Upper lobe of left lung (tissue), 6 donors: ENCODE data around the gene KRTAP4-12. TPM values are rescaled to one million over a fixed set of nuclear protein-coding genes. Genes with fewer than 3 reads are reported as not detected.
"Not testable (repeated sequence)": the region's sequence is repeated elsewhere in the genome, so short reads cannot be mapped to it uniquely, and the experiment has no call there.

Experiments used
- ATAC-seq, 2 donors: fragments of 200-7000 bp; cut with Tn5 transposase; one replicate each; pipeline ENCODE4 v1.9.1; 2022; ENCODE audit warnings: mild to moderate bottlenecking in 2 of 2, moderate library complexity in 2 of 2; ENCODE audit not compliant: low FRiP score in 2 of 2
- DNase-seq, 2 donors: peaks; one replicate each; pipeline ENCODE4 v3.0.0-alpha.2; 2019 to 2020
- H3K27ac ChIP-seq, 4 donors: fragments of 200-600 bp; sonication (generic); one replicate each; pipeline ENCODE4 v1.5.1; 2016 to 2019
- H3K27me3 ChIP-seq, 4 donors: fragments of 200-600 bp; sonication (generic); one replicate each; pipeline ENCODE4 v1.5.1; 2017 to 2019
- H3K36me3 ChIP-seq, 4 donors: fragments of 200-600 bp; sonication (generic); one replicate each; pipeline ENCODE4 v1.5.1; 2016 to 2019
- H3K4me1 ChIP-seq, 4 donors: fragments of 200-600 bp; sonication (generic); one replicate each; pipeline ENCODE4 v1.5.1; 2018 to 2019
- H3K4me3 ChIP-seq, 4 donors: fragments of 200-600 bp; sonication (generic); one replicate each; pipeline ENCODE4 v1.5.1; 2017 to 2019; ENCODE audit warnings: mild to moderate bottlenecking in 2 of 4, moderate library complexity in 1 of 4
- H3K9me3 ChIP-seq, 4 donors: fragments of 200-600 bp; sonication (generic); one replicate each; pipeline ENCODE4 v1.5.1; 2018 to 2019
- EP300 ChIP-seq, 4 donors: sonication (generic); formaldehyde crosslinking; IDR thresholded peaks; one replicate each; pipeline ENCODE4 v1.5.1; 2017; ENCODE audit warnings: antibody characterized with exemption in 4 of 4, control low read depth in 2 of 4
- POLR2A ChIP-seq, 4 donors: fragments of 450-650 bp; IDR thresholded peaks; one replicate each; pipeline ENCODE4 v1.5.1; 2016 to 2017; ENCODE audit warnings: antibody characterized with exemption in 4 of 4, mild to moderate bottlenecking in 2 of 4
- POLR2AphosphoS5 ChIP-seq, 2 donors: sonication (generic); formaldehyde crosslinking; IDR thresholded peaks; one replicate each; pipeline ENCODE4 v1.5.1; 2017; ENCODE audit warnings: antibody characterized with exemption in 2 of 2
- WGBS, 2 donors: methylation state at CpG; one replicate each; pipeline ENCODE4 v1.1.5; 2017 to 2018; 5-methylcytosine and 5-hydroxymethylcytosine counted together
- total RNA-seq, 6 donors: library from RNA; depleted of rRNA in 4 of 6; stranded (reverse); fragments of >200 nt in 4 of 6; gene quantifications; one replicate each; pipeline versions ENCODE4 v1.1.0 to v1.2.1, GENCODE V29; 2016 to 2021
- TF ChIP-seq, protein P1 (sequence below), 6 experiments: fragments of 450-650 bp in 4 of 6; fragments of 200-600 bp in 2 of 6; sonication (generic) in 2 of 6; IDR thresholded peaks; one replicate each; pipeline ENCODE4 v1.5.1; 2016 to 2019; ENCODE audit warnings: antibody characterized with exemption in 6 of 6
- donor health status: DM: no; HTN: no; CAD: no; lungs with moderate emphysema.
- donor health status: DM: no; HTN: yes; CAD: no; lungs with severe emphysema.

Gene KRTAP4-12
- total RNA-seq, 6 donors from 2014 or later, result not detected

DNA sequence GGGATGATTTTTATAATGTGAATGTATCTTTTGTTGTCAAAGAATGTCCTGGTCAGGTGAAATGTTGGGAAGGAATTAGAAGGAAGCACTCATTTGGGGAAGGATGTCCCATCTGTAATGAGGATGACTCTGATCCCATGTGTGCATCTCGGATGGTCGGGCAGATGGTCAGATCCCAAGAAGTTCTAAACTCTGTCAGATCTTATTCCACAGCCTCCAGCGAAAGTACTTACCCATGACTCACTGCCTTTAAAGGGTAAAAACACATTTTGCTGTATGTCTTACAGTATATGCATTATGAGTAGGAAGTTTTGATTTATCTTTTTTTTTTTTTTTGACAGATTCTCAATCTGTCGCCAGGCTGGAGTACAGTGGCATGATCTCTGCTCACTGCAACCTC, 5.3 kb downstream of the KRTAP4-12 start:
- H3K9me3 ChIP-seq, result no peaks in the 10 kb centered on the region
- no peak for ATAC-seq
- 91 to 96% methylated on average over 4 of the region's 4 CpGs for WGBS, 2 donors

DNA sequence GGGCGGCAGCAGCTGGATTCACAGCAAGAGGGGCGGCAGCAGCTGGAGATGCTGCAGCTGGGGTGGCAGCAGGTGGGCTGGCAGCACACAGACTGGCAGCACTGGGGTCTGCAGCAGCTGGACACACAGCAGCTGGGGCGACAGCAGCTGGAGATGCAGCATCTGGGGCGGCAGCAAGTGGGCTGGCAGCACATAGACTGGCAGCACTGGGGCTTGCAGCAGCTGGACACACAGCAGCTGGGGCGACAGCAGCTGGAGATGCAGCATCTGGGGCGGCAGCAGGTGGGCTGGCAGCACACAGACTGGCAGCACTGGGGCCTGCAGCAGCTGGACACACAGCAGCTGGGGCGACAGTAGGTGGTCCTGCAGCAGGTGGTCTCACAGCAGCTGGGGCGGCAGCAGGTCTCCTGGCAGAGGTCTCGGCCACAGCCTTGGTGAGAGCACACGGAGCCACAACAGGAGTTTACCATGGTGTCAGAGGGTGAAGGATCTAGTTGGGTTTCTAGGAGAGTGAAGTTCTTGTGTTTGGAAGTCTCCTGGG, 6.1 kb downstream of the KRTAP4-12 start, which contains the start of gene KRTAP4-11:
Gene KRTAP4-11 (minus strand): TSS at position 528 of the 541 bp plus-strand sequence. CDS start 58 bp downstream, at position 470.
- not testable (repeated sequence) for H3K27me3 ChIP-seq, H3K4me3 ChIP-seq, H3K36me3 ChIP-seq, H3K27ac ChIP-seq, ATAC-seq, H3K4me1 ChIP-seq, H3K9me3 ChIP-seq
- peak in 1 of 2 donors; percentile 68 for DNase-seq
- WGBS, 2 donors, result 78 to 79% methylated on average over 10 of the region's 10 CpGs

More for the DNA sequence above, 5.3 kb downstream of the KRTAP4-12 start:
- no peak for TF ChIP-seq POLR2A (IDR thresholded peaks at IDR 0.05)
- TF ChIP-seq POLR2AphosphoS5 (IDR thresholded peaks at IDR 0.05), result no peak
- TF ChIP-seq, protein P1, sequence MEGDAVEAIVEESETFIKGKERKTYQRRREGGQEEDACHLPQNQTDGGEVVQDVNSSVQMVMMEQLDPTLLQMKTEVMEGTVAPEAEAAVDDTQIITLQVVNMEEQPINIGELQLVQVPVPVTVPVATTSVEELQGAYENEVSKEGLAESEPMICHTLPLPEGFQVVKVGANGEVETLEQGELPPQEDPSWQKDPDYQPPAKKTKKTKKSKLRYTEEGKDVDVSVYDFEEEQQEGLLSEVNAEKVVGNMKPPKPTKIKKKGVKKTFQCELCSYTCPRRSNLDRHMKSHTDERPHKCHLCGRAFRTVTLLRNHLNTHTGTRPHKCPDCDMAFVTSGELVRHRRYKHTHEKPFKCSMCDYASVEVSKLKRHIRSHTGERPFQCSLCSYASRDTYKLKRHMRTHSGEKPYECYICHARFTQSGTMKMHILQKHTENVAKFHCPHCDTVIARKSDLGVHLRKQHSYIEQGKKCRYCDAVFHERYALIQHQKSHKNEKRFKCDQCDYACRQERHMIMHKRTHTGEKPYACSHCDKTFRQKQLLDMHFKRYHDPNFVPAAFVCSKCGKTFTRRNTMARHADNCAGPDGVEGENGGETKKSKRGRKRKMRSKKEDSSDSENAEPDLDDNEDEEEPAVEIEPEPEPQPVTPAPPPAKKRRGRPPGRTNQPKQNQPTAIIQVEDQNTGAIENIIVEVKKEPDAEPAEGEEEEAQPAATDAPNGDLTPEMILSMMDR (IDR thresholded peaks at IDR 0.05), result no peak
- TF ChIP-seq EP300 (IDR thresholded peaks at IDR 0.05), result no peak
- Histone ChIP-seq H3K4me1 (no peaks in the 10 kb centered on the region), H3K4me3 (no peak overlapping the region), H3K36me3 (no peaks in the 10 kb centered on the region), H3K27me3 (no peaks in the 10 kb centered on the region), H3K27ac (no peak overlapping the region)
- DNase-seq, result no peak

DNA sequence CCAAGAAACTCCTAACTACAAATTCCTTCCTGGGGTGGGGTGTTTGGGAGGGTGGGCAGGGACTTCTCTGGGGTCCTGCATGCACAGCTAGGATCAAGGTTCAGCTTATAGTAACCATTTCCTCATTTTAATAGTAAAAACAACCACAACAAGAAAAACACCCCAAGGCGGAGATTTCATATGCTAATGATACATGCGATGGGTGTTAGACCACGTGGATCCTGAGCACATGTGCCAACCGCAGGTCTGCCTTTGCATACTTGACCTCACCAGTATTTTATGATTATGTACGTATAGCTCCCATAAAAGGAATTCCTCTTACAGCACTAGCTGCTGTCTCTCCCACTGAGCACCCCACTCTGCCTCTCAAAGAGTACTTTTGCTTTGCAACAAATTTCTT, 7.7 kb downstream of the KRTAP4-12 start:
- no peak for DNase-seq
- no peak overlapping the region for H3K4me3 ChIP-seq
- H3K4me1 ChIP-seq, result no peaks in the 10 kb centered on the region
- WGBS, 2 donors, result 50 to 56% methylated on average over 5 of the region's 5 CpGs
- H3K27me3 ChIP-seq, result no peaks in the 10 kb centered on the region
- no peak overlapping the region for H3K27ac ChIP-seq
- H3K9me3 ChIP-seq, result no peaks in the 10 kb centered on the region
- ATAC-seq, result no peak
- H3K36me3 ChIP-seq, result no peaks in the 10 kb centered on the region
- TF ChIP-seq, protein P1 (IDR thresholded peaks at IDR 0.05), result no peak
- TF ChIP-seq POLR2A (IDR thresholded peaks at IDR 0.05) (no peak), POLR2AphosphoS5 (IDR thresholded peaks at IDR 0.05) (no peak), EP300 (IDR thresholded peaks at IDR 0.05) (no peak)

DNA sequence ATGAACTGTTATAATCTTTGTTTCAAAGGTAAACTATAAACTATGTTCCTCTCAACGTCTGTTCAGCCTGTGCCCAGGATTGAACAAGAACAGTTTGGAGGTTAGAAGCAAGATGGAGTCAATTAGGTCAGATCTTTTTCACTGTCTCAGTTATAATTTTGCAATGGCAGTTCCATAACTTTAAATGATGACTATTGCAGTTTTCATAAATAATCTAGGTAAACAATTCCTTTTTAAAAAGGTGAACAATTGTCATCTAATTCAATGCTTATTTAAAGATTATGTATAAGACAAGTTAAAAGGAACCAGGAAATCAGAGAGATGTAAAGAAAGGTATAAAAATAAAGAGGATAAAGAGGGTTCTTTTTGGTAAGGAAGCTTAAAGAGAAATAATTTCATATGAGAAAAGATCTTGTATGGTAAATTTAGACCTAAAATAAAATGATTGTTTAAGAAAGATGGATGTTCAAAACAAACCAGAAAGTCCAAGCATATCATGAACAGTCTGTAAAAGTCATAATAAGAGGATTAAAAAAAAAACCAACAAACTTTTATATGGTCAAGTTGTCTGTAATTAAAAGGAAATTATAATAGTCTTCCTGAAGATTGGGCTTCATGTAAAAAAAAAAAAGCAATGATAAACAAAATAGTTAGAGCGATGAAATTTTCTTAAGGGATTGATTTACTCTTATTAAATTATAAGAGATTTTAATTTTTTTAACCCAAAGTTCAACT, 12.7 kb downstream of the KRTAP4-12 start:
- Histone ChIP-seq H3K27ac (no peak overlapping the region), H3K27me3 (no peaks in the 10 kb centered on the region), H3K4me3 (no peak overlapping the region), H3K4me1 (no peaks in the 10 kb centered on the region), H3K36me3 (no peaks in the 10 kb centered on the region), H3K9me3 (no peaks in the 10 kb centered on the region)
- TF ChIP-seq, protein P1 (IDR thresholded peaks at IDR 0.05), result no peak
- TF ChIP-seq POLR2AphosphoS5 (IDR thresholded peaks at IDR 0.05), result no peak
- TF ChIP-seq EP300 (IDR thresholded peaks at IDR 0.05), result no peak
- TF ChIP-seq POLR2A (IDR thresholded peaks at IDR 0.05), result no peak
- ATAC-seq (no peak), DNase-seq (no peak)
- 74 to 79% methylated on average over 2 of the region's 2 CpGs for WGBS, 2 donors

DNA sequence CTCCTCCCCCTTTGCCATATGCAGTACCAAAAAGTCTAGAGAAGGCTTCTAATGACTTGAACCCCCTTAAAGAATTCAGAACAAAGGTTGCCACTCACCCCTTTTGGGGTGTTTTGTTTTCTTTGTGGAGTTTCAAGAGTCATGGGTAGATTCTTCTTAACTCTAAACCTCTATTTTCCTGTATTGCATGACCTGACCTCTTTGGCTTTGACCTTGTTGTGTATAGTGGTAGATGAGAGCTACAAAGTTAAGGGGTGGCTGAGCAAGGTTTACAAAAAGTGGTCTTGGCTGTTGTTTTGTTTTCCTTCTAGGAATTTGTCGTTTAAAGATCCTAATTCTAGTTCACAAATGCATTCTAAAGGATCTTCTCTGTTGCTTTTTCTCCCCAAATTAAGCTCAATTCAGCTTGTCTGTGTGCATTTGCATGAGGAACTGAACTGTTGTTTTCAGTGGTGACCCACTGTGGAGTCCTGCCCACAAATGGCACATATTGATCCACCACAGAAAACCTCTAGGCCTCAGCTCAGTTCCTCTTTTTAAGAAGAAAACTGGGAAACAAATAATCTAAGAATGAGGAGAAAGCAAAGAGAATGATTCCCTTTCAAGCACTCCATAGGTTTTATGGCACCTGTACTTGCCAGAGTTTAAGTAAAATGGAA, 15.1 kb downstream of the KRTAP4-12 start:
- not testable (repeated sequence) for ATAC-seq
- 0% methylated on average over 1 of the region's 1 CpG for WGBS, 2 donors

More for the DNA sequence above, 15.1 kb downstream of the KRTAP4-12 start:
- H3K4me3 ChIP-seq, H3K36me3 ChIP-seq, H3K9me3 ChIP-seq, DNase-seq, H3K27me3 ChIP-seq, H3K27ac ChIP-seq, H3K4me1 ChIP-seq: not testable (repeated sequence)
